B cell (primary cell): ENCODE results near the gene PKMYT1.

Experiments
- CTCF ChIP-seq: fragments of 200-600 bp; IDR thresholded peaks from one replicate; pipeline ENCODE4 v1.8.0; 2022; ENCODE audit warnings: antibody characterized with exemption, mild to moderate bottlenecking
- EZH2 ChIP-seq: IDR thresholded peaks from 2 replicates; pipeline ENCODE4 v1.6.1; 2012; ENCODE audit warnings: borderline replicate concordance, low read depth, mild to moderate bottlenecking, moderate library complexity, low read length; ENCODE audit not compliant: insufficient read depth, poor library complexity, severe bottlenecking

DNA sequence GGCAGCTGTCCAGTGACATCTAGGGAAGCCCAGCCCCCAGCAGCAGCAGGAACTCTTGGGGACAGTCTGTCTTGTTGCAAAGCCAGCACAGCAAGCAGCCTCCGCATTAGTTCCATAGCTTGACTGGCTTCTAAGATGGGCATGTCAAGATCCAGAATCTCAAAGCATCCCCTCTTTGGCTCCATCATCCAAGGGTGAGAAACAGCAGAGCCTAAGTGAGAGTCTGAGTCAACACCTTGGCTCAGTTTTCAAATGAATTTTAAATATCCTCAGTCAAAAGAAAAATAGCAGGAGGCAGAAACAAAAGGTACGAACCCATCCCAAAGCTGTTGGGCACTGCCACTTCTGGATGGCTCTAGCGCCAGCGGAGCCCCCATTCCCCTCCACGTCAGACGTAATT, 34.7 kb upstream of the PKMYT1 start:
- TF ChIP-seq CTCF (no peak), EZH2 (no peak)
